GM11168 (cell line): ENCODE results near the gene CDC42BPA.
"Not testable (repeated sequence)": the region's sequence is repeated elsewhere in the genome, so short reads cannot be mapped to it uniquely, and the experiment has no call there.

Experiments
- in situ Hi-C: fragments of 300-500 bp; cut with MboI; formaldehyde crosslinking; loops from one replicate; pipeline ENCODE4 v1.12.0; 2022; ENCODE audit warnings: low sequenced_read_pairs; ENCODE audit not compliant: unreplicated experiment

CDC42BPA gene

DNA sequence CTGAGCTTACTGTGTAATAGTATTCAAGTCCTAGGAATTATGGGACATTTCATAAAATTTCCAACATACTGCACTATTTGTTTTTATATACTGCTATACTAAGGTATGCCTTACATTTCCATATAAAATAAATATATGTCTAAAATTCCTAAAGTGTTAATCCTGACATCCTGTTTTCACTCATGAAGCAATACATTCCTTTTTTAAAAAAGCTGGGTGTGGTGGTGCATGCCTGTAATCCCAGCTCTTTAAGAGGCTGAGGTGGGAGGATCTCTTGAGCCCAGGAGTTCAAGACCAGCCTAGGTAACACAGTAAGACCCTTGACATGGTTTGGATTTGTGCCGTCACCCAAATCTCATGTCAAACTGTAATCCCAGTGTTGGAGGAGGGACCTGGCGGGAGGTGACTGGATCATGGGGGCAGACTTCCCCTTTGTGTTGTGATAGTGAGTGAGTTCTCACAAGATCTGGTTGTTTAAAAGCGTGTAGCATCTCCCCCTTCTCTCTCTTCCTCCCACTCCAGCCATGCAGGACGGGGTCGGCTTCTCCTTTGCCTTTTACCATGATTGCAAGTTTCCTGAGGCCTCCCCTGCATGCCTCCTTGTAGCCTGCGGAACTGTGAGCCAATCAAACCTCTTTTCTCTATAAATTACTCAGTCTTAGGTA, 5.8 kb downstream of the CDC42BPA start:
- in situ Hi-C loops = no loop called here

DNA sequence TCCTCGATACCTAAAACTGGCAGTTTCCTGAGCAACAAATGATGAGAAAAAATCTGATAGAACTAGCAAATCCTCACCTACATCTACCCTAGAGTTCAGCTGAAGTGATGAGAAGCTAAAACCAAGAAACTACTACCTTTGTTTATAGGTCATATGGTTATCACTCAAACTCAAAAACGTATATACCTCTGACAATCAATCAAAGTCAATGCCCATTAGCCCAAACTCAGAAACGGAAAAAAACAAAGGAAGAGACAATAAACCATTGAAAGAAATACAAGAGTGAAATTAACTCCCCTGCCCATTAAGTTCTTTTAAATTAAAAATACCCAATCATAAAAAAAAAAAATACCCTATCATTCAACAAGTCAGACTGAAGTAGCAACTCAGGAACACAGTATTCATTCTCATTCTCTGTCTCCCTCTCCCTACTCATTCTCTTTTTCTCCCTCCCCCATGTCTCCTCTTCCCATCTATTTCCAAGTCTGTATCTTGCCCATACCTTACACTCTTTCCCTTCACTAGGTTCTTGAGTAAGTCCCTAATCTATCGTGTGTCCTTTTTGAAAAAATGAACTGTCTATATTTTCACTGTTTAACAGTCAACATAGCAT, 6.8 kb downstream of the CDC42BPA start:
- in situ Hi-C loops = no loop called here

DNA sequence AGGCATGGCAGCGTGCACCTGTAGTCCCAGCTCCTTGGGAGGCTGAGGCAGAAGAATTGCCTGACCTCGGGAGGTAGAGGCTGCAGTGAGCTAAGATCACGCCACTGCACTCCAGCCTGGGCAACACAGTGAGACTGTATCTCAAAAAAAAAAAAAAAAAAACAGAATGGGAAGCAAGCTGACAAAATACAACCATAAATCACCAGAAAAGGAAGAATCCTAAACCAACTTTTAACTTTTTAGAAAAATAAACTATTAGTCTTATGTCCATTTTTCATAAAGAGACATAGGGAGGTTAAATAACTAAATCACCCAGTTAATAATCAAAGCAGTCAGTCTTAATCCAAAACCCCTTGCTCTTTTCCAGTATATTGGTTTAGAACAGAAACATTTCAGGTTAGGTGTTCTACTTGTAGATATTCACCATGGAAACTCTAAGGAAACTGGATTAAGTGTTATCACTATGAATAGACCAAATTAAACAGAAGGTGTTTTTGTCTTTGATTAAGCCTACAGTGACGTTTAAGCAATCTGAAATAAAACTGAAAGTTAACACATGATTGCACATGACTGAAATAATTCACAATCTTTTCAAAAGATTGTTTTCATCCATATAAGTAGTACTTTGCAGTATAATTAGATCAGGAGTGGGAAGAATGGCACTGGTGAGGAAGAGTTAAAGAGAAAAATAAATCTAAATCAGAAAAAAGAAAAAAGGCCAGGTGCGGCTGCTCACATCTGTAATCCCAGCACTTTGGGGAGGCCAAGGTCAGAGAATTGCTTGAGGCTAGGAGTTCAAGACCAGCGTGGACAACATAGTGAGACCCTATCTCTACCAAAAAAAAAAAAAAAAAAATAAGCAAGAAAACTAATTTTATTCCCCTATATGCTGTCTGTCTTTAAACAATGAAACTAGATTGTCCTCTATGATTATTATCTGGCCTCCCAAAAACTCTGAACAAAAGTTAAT, 9.6 kb downstream of the CDC42BPA start:
- in situ Hi-C loops = no loop called here

DNA sequence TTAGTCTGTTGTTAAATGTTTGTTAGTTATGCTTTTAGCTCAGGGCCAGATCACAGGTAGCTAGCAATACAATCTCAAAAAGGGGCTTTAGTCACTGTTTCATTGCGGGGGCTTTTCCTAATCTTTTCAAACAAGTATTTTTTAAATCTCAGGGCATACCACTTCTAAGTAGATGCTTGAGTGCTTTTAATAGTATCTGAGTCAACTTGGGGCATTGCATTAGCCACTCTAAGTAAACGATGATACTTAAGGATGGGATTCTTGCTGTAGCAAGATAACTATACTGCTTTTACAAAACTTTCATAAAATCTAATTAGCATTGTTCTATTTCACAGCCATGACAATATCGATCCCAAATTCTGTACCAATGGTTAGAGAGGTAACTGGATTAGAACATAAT, 11.6 kb downstream of the CDC42BPA start:
- in situ Hi-C loops = no loop called here

DNA sequence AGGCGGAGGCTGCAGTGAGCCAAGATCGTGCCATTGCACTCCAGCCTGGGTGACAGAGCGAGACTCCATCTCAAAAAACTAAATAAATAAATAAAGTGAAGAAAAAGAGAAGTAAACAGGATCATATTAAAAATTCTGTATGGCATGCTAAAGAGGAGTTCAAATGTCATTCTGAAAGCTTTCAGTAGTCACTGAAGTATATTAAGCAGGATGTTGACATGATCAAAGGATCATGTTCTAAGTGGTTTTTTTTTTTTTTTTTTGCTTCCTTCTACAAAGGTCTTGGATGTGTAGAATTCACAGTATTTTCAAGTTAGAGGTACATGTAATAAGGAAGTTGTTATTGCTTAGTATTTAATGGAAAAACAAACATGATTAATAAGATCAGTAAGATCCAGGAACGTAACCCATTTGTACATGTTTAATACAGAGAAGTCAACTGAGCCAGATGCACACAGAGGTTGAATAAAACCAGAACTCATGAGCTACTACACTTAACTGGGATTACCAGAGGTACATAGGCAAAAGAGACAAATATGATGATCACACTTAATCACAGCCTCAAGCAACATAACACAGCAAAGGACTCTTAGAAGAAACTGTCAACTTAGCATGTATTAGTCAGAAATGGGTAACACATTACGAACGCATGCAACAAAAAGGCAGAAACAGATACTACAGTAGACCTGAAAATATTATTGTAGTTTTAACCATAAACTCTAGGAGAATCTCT, 12.2 kb downstream of the CDC42BPA start:
- in situ Hi-C loops = no loop called here

DNA sequence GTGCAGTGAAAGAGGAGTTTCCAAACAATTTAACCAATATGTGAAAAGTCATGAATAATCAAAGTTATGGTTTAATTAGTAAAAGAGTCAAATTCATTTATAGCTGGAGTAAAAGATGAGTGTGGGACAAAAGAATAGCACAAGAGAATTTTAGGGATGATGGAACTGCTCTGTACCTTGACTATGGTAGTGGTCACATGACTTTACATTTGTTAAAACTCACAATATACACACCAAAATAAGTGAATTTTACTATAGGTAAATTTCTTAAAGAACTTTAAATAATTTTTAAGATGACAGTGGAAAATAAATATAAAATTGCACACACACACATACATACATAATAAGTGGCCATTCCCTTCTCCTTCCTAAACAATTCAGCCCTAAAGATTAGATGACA, 13.6 kb downstream of the CDC42BPA start:
- in situ Hi-C loops = no loop called here

DNA sequence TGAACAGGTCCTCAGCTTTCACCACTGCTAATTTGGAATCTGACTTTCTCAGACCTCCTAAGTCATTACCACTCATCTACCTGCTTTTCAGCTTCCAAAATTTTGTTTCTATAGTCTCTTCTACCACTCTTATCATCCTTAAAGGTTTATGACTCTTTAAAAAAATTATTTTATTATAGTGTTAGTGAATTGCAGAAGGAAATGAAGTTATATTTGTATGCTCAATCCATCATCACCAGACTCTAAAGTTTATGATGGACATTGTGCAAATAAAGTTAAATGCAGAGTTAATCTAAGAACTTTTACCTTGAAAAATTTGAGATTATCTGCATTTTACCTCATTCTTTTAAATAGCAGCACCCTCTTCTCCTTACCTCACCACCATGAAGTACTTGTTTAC, 14.6 kb downstream of the CDC42BPA start:
- in situ Hi-C loops = no loop called here

DNA sequence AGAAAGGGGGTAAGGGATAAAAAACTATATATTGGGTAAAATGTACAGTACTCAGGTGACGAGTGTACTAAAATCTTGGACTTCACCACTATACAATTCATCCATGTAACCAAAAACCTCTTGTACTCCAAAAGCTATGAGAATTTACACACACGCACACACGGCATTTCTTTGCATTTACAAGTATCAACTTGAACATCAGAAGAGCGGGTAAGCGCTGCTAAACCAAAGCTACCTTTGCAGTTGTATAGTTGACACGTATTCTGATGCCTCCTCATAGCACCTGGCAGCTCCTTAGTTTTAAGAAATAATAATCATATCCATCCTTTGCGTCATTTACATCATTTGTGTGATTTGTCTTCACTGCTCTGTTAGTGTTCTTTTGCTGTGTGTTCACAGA, 17.6 kb downstream of the CDC42BPA start:
- in situ Hi-C loops = no loop called here

DNA sequence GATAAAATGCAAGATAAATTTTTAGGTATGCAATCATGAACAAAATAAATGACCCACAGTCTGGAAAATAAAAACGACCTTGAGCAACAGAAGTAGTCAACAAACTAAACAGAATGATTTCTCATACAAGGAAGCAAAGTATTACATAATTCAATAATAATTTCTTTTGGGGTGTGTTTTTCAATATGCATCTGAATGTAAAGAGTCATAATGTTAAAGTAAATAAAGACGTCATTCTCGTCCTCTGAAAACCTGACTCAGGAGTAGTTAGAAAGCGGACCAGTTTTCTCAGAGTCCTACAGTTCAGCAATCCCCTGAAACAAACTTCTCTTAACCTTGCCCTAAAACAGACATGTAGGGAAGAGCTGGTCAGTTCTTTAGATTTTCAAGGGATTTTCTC, 18.6 kb downstream of the CDC42BPA start:
- in situ Hi-C loops = no loop called here

DNA sequence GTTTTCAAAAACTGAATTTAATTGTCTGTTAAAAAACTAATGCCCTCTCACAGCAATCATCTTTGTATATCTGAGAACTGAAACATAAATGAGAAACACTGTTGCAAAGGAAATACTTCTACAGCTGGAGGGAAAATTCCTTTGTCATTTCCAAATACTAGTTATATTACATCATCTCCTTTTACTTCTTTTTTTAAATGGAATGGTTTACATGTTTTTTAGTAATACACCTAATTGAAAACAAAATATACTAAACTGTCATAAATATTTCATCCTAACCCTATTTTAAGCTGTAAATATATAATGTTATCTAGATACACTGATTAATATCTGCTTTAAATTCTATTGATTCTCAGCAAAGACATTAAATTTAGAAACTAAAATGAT, 19.1 kb downstream of the CDC42BPA start:
- in situ Hi-C loops = no loop called here

DNA sequence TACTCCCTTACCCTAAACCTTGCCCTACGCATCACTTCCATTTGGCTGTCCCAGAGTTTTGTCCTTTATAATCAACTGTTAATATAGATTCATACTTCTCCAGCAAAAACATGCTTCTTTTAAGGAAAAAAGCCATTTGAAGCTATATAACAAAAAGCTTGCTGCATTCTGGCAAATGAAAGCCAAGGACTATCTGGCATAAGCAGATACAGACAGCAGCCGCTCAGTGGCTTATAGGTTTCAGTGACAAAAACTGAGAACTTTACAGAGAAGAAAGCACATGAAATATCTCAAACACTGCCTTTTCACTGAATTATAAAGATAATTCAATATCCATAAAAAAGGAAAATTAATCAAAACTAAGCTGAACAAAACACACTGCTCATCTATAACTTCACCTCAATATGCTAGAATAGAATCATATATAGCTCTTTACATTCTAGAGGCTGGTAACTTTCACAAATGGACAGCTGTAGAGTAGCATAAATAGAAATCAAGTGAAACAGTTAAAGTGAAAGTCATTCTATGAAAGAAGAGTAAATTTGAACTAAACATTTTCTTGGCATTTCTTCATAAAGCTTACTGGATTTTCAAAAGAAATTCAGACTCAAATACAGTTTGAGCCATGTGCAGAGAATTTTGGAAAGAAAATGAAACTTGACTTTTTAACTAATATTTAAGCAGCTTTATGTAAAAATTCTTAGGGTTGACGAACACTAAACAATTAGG, 19.6 kb downstream of the CDC42BPA start:
- in situ Hi-C loops = no loop called here

DNA sequence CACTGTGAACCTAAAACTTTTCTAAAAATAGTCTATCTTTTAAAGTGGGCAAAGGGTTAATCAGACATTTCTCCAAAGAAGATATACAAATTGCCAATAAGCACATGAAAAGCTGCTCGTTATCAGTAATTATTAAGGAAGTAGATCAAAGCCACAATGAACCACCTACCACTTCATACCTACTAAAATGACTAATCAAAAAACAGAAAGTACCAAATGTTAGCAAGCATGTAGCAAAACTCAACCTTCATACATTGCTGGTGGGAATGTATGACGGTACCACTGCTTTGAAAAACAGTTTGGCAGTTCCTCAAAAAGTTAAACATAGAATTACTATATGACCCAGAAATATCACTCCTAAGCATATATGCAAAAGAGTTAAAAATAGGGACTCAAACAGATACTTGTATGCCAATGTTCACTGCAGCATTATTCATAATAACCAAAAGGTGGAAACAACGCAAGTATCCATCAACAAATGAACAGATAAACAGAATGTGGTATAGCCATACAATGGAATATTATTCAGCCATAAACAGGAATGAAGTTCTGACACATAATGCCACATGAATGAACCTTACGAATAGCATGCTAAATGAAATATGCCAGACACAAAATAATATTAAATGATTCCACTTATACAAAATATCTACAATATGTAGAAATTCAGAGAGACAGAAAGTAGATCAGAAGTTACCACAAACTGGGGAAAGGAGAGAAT, 21.1 kb downstream of the CDC42BPA start:
- in situ Hi-C loops = no loop called here

DNA sequence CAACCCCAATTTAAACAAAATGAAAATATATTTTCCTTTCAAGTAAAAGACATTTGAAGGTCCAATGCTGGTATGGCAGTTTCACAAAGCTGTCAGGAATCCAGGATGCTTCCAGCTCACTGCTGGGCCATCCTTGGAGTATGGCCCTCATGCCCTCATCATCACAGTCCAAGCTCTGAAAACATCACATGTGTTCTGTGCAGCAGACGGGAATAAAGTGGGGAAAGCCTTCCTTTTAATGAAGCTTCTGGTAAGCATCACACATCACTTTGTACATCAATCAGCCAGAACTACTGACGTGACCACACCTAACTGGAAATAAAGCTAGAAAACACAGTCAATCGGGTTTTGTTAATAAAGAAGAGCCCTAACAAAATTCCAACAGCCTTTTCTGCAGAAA, 22.7 kb downstream of the CDC42BPA start:
- in situ Hi-C loops = no loop called here

DNA sequence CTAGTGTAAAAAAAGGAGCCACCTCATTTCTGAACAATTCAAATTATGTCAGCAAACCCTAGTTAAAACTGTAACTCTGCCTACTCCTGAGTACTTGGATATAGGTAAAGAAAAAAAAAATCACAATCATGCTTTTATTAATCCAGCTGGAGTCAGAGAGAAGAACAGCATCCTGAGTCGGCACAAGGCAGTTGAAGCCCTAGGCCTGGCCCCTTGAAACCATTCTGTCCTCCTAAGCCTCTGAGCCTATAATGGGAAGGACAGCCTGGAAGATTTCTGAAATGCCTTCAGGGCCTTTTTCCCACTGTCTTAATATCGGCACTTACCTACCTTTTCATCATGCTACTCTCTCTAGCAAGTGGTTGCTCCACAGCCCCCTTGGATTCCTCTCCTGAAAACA, 32.5 kb downstream of the CDC42BPA start:
- in situ Hi-C loops = no loop called here

DNA sequence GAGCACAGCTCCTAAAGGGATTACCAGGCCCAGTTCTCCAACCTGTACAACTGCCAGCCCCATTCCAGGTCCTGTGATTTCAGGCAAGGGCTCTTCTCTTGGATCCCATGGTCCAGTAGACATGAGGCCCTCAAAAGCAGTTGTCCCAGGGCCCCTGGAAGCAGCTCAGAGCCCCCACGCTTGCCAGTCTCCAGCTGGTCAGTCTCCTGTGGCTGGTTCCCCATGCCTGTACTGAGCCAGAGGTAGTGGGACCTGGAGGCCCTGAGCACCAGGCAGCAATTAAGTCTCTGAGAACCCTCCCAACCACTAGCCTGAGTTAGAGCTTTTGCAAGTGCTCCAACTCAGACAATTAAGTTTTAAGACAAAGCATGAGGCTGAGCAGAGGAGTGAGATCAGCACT, 36.9 kb downstream of the CDC42BPA start:
- in situ Hi-C loops = no loop called here

DNA sequence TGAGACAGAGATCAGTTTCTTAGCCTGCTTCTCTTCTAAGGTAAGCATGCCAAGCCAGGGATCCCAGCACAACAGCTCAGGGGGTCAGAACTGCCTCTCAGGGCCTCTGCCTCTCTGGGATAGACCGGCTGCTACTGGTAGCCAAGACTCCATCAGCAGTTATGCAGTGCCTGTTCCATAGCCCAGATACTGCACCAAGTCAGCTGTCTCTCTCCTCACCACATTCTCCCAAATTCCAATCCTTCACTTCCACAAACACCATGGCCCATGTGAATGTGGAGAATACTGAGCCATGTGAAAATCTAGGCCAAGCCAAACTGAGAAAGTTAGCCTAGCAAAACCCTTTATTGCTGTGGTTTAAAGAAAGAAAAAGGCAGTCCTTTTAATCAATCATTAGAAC, 37.5 kb downstream of the CDC42BPA start:
- in situ Hi-C loops = no loop called here

DNA sequence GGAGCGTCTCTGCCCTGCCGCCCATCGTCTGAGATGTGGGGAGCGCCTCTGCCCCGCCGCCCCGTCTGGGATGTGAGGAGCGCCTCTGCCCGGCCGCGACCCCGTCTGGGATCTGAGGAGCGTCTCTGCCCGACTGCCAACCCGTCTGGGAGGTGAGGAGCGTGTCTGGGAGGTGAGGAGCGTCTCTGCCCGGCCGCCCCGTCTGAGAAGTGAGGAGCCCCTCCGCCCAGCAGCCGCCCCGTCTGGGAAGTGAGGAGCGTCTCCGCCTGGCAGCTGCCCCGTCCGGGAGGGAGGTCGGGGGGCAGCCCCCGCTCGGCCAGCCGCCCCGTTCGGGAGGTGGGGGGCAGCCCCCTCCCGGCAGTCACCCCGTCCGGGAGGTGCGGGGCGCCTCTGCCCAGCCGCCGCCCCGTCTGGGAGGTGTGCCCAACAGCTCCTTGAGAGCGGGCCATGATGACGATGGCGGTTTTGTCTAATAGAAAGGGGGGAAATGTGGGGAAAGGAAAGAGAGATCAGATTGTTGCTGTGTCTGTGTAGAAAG, 42.1 kb downstream of the CDC42BPA start:
- in situ Hi-C loops = not testable (repeated sequence)

DNA sequence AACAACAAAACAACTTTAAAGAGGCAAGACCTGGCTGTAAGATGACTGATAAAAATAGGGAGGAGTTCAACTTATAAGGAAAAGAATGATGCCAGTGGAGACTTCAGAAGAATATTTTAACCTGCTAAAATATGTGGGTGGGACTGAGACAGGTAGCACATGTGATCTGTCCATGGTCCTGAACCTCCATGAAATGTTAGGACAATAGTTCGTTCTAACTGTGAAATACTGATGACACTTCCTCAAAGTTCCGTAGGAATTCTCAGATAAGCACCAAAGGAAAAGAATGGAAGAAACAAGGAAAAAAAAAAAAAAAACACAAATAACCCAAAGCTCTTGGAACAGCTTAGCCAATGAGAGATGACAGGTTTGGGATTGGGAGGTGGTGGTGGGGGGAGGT, 44.7 kb downstream of the CDC42BPA start:
- in situ Hi-C loops = no loop called here

DNA sequence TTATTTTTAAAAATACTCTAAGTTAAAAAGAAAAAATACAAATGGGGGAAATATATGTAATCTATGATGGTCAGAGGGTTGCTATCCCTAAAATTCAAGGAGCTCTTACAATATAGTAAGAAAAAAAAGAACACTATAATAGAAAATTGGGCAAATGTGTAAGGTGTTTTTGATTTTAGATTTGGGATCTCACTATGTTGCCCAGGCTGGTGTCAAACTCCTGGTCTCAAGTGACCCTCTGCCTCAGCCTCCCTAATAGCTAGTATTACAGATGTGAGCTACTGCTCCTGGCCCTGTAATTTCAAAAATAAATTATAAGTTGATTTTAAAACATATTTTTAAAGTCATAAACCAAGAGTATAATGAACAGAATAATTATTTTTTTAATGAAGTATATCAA, 45.9 kb downstream of the CDC42BPA start:
- in situ Hi-C loops = no loop called here
